DND-41 (cell line): Measurements from ENCODE around the gene DLGAP1.

ENCODE experiments used
- CTCF ChIP-seq: IDR thresholded peaks from 2 replicates; pipeline ENCODE4 v1.5.1; 2012; ENCODE audit warnings: borderline replicate concordance, low read length, moderate library complexity, mild to moderate bottlenecking; ENCODE audit not compliant: poor library complexity, severe bottlenecking; ENCODE audit errors: extremely low read depth
- EZH2 ChIP-seq: IDR thresholded peaks from 3 replicates; pipeline ENCODE4 v1.6.1; 2012; ENCODE audit warnings: borderline replicate concordance, low read depth, mild to moderate bottlenecking, moderate library complexity, low read length, inconsistent platforms; ENCODE audit not compliant: severe bottlenecking

GRCh38 chr18:3870914-3871313 lies 584.2 kb downstream of the DLGAP1 start:
- TF ChIP-seq CTCF (no peak), EZH2 (no peak)
